ENCODE data around the gene MAGI3. TPM values are rescaled to one million over a fixed set of nuclear protein-coding genes. Genes with fewer than 3 reads are reported as not detected.
"Not testable (repeated sequence)": the region's sequence is repeated elsewhere in the genome, so short reads cannot be mapped to it uniquely, and the experiment has no call there.

The MAGI3 gene
- polyA plus RNA-seq, 5 donors = 22.1 to 38.6 (median 33.7) TPM

- no peak for DNase-seq
Measured at GRCh38 chr1:113438505-113439276, 48.4 kb downstream of the MAGI3 start.

GRCh38 chr1:113439277-113439670 is 49.0 kb downstream of the MAGI3 start:
- DNase-seq = no peak

- peak in 1 of 2 donors; percentile 29 for DNase-seq
Measured at GRCh38 chr1:113442131-113442530, 51.8 kb downstream of the MAGI3 start.

GRCh38 chr1:113444857-113445256 is 54.5 kb downstream of the MAGI3 start:
- DNase-seq = no peak

GRCh38 chr1:113451710-113452109 is 61.4 kb downstream of the MAGI3 start:
- DNase-seq = no peak

DNA sequence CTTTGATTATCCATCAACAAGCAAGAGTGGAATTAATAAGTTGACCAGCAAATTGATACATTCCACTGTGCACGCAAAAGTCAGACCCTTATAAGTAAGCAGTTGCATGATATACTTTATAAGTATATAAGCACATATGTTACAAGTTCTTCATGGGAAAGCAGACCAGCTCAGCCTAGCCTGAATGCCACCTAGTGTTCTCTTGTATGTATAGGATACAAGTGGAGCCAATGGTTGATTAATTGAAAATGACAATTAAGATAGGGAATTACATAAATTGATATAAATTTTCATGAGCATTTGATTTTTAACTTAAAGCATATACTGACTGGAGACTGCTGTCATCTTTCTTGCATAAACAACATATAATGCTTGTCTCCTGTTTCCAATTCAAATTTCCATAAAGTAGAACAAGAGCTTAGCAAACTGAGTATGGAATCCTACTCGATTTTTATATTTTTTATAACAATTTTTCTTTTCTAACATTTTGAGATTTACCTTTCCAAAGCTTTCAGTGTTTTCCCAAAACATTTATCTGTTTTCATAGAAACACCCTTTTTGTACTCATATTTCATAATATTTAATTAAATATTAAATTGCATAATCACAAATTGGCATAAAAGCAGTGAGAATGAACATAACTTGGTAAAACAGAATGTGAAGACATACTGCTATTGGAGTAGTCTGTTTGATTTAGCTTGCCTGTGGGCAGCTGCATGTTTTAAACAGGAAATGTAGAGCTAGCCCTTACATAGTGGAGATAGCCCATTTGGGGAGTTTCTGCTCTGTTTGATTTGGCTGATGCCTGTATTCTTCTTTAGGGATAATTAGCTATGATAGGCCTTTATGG is 62.8 kb downstream of the MAGI3 start:
- DNase-seq = peak in 1 of 2 donors; percentile 11

GRCh38 chr1:113453771-113454083 is 63.4 kb downstream of the MAGI3 start:
- no peak for DNase-seq

- DNase-seq = no peak
Measured at GRCh38 chr1:113455374-113455773, 65.1 kb downstream of the MAGI3 start.

GRCh38 chr1:113456967-113457366 is 66.7 kb downstream of the MAGI3 start:
- DNase-seq = no peak

DNA sequence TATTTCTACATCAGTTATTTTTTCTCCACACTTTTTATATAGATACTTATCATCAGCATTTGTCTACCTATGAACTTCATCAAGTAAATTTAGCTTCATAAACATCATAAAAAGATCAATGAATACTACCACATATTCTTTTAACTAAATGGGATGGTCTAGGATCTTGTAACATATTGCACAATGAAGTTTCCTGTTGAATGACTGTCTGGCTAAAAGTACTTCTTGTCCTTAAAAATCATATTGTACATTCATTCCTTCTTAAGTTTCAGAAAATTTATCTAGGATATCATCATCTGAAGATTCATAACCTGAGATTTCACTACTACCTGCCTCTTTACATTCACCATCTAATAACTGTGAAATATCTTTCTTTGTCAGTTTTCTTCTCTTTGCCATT is 69.0 kb downstream of the MAGI3 start:
- no peak for DNase-seq

DNA sequence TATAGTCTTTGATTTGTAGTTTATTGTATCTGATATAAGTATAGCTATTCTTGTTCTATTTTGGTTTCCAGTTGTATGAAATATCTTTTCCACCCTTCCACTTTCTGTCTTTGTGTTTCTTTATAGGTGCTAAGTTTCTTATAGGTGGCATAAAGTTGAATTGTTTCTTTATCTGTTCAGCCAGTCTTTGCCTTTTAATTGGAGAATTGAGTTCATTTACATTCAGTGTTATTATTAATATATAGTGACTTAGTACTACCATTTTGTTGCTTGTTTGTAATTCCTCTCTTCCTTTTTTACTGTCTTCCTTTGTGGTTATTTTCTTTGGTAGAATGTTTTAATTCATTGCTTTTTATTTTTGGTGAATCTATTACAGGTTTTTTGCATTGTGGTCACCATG is 77.7 kb downstream of the MAGI3 start:
- no peak for DNase-seq

DNA sequence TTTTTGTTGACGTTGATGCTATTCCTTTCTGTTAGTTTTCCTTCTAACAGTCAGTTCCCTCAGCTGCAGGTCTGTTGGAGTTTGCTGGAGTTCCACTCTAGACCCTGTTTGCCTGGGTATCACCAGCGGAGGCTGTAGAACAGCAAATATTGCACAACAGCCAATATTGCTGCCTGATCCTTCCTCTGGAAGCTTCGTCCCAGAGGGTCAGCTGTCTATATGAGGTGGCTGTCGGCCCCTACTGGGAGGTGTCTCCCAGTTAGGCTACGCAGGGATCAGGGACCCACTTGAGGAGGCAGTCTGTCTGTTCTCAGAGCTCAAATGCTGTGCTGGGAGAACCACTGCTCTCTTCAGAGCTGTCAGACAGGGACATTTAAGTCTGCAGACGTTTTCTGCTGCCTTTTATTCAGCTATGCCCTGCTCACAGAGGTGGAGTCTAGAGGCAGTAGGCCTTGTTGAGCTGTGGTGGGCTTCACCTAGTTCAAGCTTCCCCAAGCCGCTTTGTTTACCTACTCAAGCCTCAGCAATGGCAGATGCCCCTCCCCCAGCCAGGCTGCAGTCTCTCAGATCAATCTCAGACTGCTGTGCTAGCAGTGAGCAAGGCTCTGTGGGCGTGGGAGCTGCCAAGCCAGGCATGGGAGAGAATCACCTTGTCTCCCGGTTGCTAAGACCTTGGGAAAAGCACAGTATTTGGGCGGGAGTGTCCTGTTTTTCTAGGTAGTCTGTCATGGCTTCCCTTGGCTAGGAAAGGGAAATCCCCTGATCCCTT is 88.3 kb downstream of the MAGI3 start:
- not testable (repeated sequence) for DNase-seq

GRCh38 chr1:113479713-113480676 is 89.7 kb downstream of the MAGI3 start:
- DNase-seq = no peak

- DNase-seq = not testable (repeated sequence)
Measured at GRCh38 chr1:113485131-113485530, 94.8 kb downstream of the MAGI3 start.

DNA sequence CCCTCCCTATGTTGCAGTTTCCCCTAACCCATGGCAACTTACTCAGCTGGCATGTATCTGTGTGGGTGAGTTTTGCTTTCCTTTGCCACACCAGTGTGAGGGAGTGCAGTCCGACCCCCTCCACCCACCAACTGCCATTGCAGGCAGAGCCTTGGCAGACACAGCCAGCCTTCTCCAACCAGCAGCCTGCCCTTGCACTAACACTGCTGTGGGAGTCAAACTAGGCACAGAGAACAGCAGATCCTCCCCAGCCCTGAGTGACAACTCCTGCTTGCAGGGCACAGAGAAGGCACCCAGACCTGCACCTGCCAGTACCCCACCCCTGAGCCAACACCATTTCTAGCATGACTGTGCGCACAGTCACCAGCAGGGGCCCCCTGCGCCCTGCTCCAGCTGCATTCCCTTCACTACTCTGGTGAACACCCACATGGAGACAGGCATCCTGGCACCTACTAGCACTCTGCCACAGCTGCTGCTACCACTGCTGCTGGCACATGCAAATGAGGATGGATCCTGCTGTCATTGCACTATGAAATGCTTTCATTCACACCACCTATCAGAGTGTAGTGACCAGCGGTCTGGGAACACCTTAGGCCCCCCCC is 98.4 kb downstream of the MAGI3 start:
- DNase-seq = no peak

- no peak for DNase-seq
Measured at GRCh38 chr1:113490384-113490783, 100.1 kb downstream of the MAGI3 start.

DNA sequence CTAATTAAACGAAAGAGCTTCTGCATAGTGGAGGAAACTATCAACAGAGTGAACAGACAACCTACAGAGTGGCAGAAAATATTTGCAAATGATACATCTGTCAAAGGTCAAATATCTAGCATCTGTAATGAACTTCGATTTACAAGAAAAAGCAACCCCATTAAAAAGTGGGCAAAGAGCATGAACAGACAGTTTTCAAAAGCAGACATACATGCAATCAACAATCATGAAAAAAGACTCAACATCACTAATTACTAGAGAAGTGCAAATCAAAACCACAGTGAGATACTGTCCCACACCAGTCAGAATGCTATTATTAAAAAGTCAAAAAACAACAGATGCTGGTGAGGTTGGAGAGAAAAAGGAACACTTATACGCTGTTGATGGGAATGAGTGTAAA is 103.2 kb downstream of the MAGI3 start:
- DNase-seq = no peak

GRCh38 chr1:113505357-113505756 is 115.0 kb downstream of the MAGI3 start:
- no peak for DNase-seq

DNA sequence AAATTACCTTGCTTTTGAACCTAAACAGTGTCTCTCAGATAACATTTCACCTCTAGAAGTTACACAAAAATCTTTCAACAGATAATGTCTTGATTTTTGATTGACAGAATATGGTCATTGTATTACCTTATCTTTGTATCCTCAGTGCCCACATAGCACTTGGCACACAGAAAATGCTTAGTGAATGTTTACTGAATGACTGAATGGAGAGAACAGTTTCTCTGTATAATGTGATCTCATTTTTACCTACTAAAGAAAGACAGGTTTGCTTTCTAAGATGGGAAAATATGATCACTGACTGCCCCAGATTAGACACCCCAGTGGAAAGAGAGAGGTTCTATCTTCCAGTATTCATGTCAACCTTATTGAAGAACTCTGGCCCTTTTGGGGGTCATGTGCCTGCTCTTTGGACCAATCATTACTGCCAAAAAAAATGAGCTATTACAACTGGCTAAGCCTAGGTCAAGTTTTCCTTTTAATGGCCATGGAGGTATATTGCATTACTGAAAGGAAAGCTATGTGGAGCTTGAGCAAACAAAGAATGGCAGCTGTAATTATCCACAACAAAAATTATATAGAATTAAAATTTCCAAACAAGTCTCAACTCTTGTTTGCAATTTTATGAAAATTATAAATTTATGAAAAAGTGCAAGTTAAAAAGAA is 117.4 kb downstream of the MAGI3 start:
- DNase-seq = no peak
